Cerebellar cortex (tissue), 1 donor: Measurements from ENCODE around the gene ZMIZ1.

Source experiments
- DNase-seq: peaks from one replicate; pipeline ENCODE4 v3.0.0-alpha.2; 2015; ENCODE audit warnings: low spot score

Gene ZMIZ1

GRCh38 chr10:79052291-79053080 is 16.3 kb upstream of the ZMIZ1 start:
- no peak for DNase-seq

GRCh38 chr10:79053081-79053434 is 15.7 kb upstream of the ZMIZ1 start:
- DNase-seq, result no peak

GRCh38 chr10:79053481-79054202 is 15.1 kb upstream of the ZMIZ1 start:
- DNase-seq, result no peak

GRCh38 chr10:79054203-79055099 is 14.3 kb upstream of the ZMIZ1 start:
- DNase-seq, result no peak

- DNase-seq, result no peak
Observed at GRCh38 chr10:79055100-79055782, 13.5 kb upstream of the ZMIZ1 start.

- DNase-seq, result no peak
Observed at GRCh38 chr10:79055892-79056291, 12.9 kb upstream of the ZMIZ1 start.

- DNase-seq, result no peak
Observed at GRCh38 chr10:79056361-79056735, 12.4 kb upstream of the ZMIZ1 start.

- DNase-seq, result no peak
Observed at GRCh38 chr10:79056736-79057391, 11.9 kb upstream of the ZMIZ1 start.

GRCh38 chr10:79057481-79058275 is 11.1 kb upstream of the ZMIZ1 start:
- DNase-seq, result no peak

- no peak for DNase-seq
Observed at GRCh38 chr10:79058899-79059841, 9.6 kb upstream of the ZMIZ1 start.

GRCh38 chr10:79059859-79060379 is 8.8 kb upstream of the ZMIZ1 start:
- no peak for DNase-seq

GRCh38 chr10:79060641-79061255 is 8.0 kb upstream of the ZMIZ1 start:
- no peak for DNase-seq

- DNase-seq, result no peak
Observed at GRCh38 chr10:79061441-79062315, 7.1 kb upstream of the ZMIZ1 start.

GRCh38 chr10:79063071-79063491 is 5.7 kb upstream of the ZMIZ1 start:
- DNase-seq, result no peak

GRCh38 chr10:79063661-79064492 is 4.9 kb upstream of the ZMIZ1 start:
- no peak for DNase-seq

GRCh38 chr10:79065091-79065551 is 3.6 kb upstream of the ZMIZ1 start:
- DNase-seq, result no peak

GRCh38 chr10:79065853-79066252 is 2.9 kb upstream of the ZMIZ1 start:
- DNase-seq, result no peak
